CD4-positive, alpha-beta T cell (primary cell): ENCODE measurements around the gene TMEM200A. TPM values are rescaled to one million over a fixed set of nuclear protein-coding genes. Genes with fewer than 3 reads are reported as not detected.

ENCODE experiments used
- ATAC-seq: fragments of 200-7000 bp; cut with Tn5 transposase; one replicate; pipeline ENCODE4 v1.10.0; 2022; ENCODE audit warnings: mild to moderate bottlenecking; ENCODE audit not compliant: poor library complexity
- CTCF ChIA-PET: fragments of 350-600 bp; sonication (Branson Sonifier 250); formaldehyde crosslinking; loops from one replicate; lab custom pipeline; 2021; ENCODE audit warnings: antibody characterized with exemption, inconsistent platforms; lab: Charles Lee
- POLR2A ChIA-PET: fragments of 350-600 bp; sonication (Branson Sonifier 250); formaldehyde crosslinking; loops from one replicate; lab custom pipeline; 2021; ENCODE audit warnings: antibody characterized with exemption, inconsistent platforms; lab: Charles Lee
- DNase-seq, 14 experiments: peaks; one replicate each; pipeline ENCODE4 v3.0.0-alpha.2; 2013 to 2020; ENCODE audit warnings: mixed read lengths in 2 of 14
- H3K27ac ChIP-seq, 2 donors: one replicate each; pipeline versions ENCODE4 v1.5.1 to v1.7.0; 2013; ENCODE audit warnings: low read length in 2 of 2, low read depth in 1 of 2, mild to moderate bottlenecking in 1 of 2
- H3K27me3 ChIP-seq, 2 experiments: 1 replicate in 1 of 2; 2 replicates in 1 of 2; pipeline versions ENCODE4 v1.6.1 to v1.7.0; 2013; ENCODE audit warnings: low read length in 2 of 2, control low read depth in 1 of 2, mild to moderate bottlenecking in 1 of 2, moderate library complexity in 1 of 2; ENCODE audit not compliant: insufficient read depth in 2 of 2, control insufficient read depth in 1 of 2
- H3K36me3 ChIP-seq: one replicate; pipeline ENCODE4 v1.6.1; 2013; ENCODE audit warnings: low read length, control low read depth; ENCODE audit not compliant: insufficient read depth
- H3K4me1 ChIP-seq: one replicate; pipeline ENCODE4 v1.6.1; 2013; ENCODE audit warnings: low read length, control low read depth; ENCODE audit not compliant: insufficient read depth
- H3K4me3 ChIP-seq: one replicate; pipeline ENCODE4 v1.5.1; 2013; ENCODE audit warnings: mild to moderate bottlenecking, low read length, moderate library complexity
- H3K9me3 ChIP-seq, 2 experiments: 1 replicate in 1 of 2; 2 replicates in 1 of 2; pipeline versions ENCODE4 v1.6.1 to v1.7.0; 2013; ENCODE audit warnings: low read length in 2 of 2, mild to moderate bottlenecking in 2 of 2, control low read depth in 1 of 2, moderate library complexity in 1 of 2; ENCODE audit not compliant: control insufficient read depth in 1 of 2, insufficient read depth in 1 of 2
- H3K27ac Mint-ChIP-seq: one replicate; pipeline ENCODE4 v1.8.0; 2020; ENCODE audit warnings: mixed read lengths
- H3K27me3 Mint-ChIP-seq: one replicate; pipeline ENCODE4 v1.8.0; 2021; ENCODE audit warnings: mixed read lengths
- H3K36me3 Mint-ChIP-seq: one replicate; pipeline ENCODE4 v1.8.0; 2021; ENCODE audit warnings: low read depth, mixed read lengths
- H3K4me1 Mint-ChIP-seq: one replicate; pipeline ENCODE4 v1.8.0; 2021; ENCODE audit warnings: low read depth, mixed read lengths
- H3K4me3 Mint-ChIP-seq: one replicate; pipeline ENCODE4 v1.8.0; 2020; ENCODE audit warnings: mild to moderate bottlenecking, mixed read lengths
- H3K9me3 Mint-ChIP-seq: one replicate; pipeline ENCODE4 v1.8.0; 2020; ENCODE audit warnings: mixed read lengths
- CTCF ChIP-seq: fragments of 200-600 bp; IDR thresholded peaks from one replicate; pipeline ENCODE4 v1.8.0; 2022; ENCODE audit warnings: antibody characterized with exemption, mild to moderate bottlenecking
- intact Hi-C, 2 experiments: fragments of 100-400 bp; cut with DNase I in 1 of 2; cut with micrococcal nuclease in 1 of 2; formaldehyde crosslinking; loops; one replicate each; pipeline versions ENCODE4 v1.15.1 to v1.9.0; 2023 to 2025; cut with DNase I, micrococcal nuclease
- total RNA-seq, 174 experiments: library from RNA in 2 of 174; stranded (reverse) in 2 of 174; gene quantifications; one replicate each; pipeline ENCODE4 v1.2.3 and lab custom pipeline; 2021 to 2026

Gene TMEM200A
- total RNA-seq, 2 experiments from 2014 or later: 0.30 to 0.34 TPM

GRCh38 chr6:130381459-130382380 lies 15.9 kb downstream of the TMEM200A start:
- Histone ChIP-seq H3K4me1 (peaks cover 18% of the 10 kb centered on the region), H3K27me3 (no peaks in the 10 kb centered on the region), H3K4me3 (no peak overlapping the region), H3K36me3 (no peaks in the 10 kb centered on the region), H3K27ac (no peak overlapping the region), H3K9me3 (no peaks in the 10 kb centered on the region)
- DNase-seq (peak in 10 of 14 experiments; percentile 7 to 79 (median 30)), ATAC-seq (peak; percentile 97)
- H3K9me3 Mint-ChIP-seq: no peaks in the 10 kb centered on the region
- ChIA-PET POLR2A (interaction anchor here (0.6 to 0.8 kb wide), 2 partner anchors 16 to 24 kb away, joined by 3 read pairs; no protein-coding TSS in a partner anchor), CTCF (interaction anchor here (0.8 to 1.0 kb wide), 3 partner anchors 10 to 317 kb away, joined by 3 to 4 read pairs (median 3); no protein-coding TSS in a partner anchor)
- no peaks in the 10 kb centered on the region for H3K36me3 Mint-ChIP-seq
- intact Hi-C loops: loop anchor here (5.0 kb wide), 1 partner anchor 59 kb away; no protein-coding TSS in a partner anchor
- H3K4me3 Mint-ChIP-seq: no peak overlapping the region
- H3K27ac Mint-ChIP-seq: no peak overlapping the region
- TF ChIP-seq CTCF: peak; percentile 46
- no peaks in the 10 kb centered on the region for H3K27me3 Mint-ChIP-seq
- peaks cover 18% of the 10 kb centered on the region for H3K4me1 Mint-ChIP-seq

- Histone ChIP-seq H3K27me3 (no peaks in the 10 kb centered on the region), H3K9me3 (no peaks in the 10 kb centered on the region), H3K36me3 (no peaks in the 10 kb centered on the region), H3K27ac (no peak overlapping the region), H3K4me3 (no peak overlapping the region), H3K4me1 (peaks cover 18% of the 10 kb centered on the region)
- peaks cover 18% of the 10 kb centered on the region for H3K4me1 Mint-ChIP-seq
- H3K4me3 Mint-ChIP-seq: no peak overlapping the region
- ChIA-PET CTCF (no interaction called here), POLR2A (no interaction called here)
- H3K27ac Mint-ChIP-seq: no peak overlapping the region
- DNase-seq (no peak), ATAC-seq (no peak)
- no peaks in the 10 kb centered on the region for H3K27me3 Mint-ChIP-seq
- TF ChIP-seq CTCF: no peak
- no peaks in the 10 kb centered on the region for H3K9me3 Mint-ChIP-seq
- intact Hi-C loops: loop anchor here (5.0 kb wide), 1 partner anchor 61 kb away; no protein-coding TSS in a partner anchor
- H3K36me3 Mint-ChIP-seq: no peaks in the 10 kb centered on the region
These were observed 17.2 kb downstream of the TMEM200A start for GRCh38 chr6:130382872-130383490.

- H3K36me3 ChIP-seq: no peaks in the 10 kb centered on the region
- H3K9me3 ChIP-seq: no peaks in the 10 kb centered on the region
- intact Hi-C loops: no loop called here
- ChIA-PET CTCF (no interaction called here), POLR2A (no interaction called here)
- no peaks in the 10 kb centered on the region for H3K9me3 Mint-ChIP-seq
- H3K4me3 ChIP-seq: no peak overlapping the region
- no peak for ATAC-seq
- H3K27me3 Mint-ChIP-seq: no peaks in the 10 kb centered on the region
- H3K4me1 Mint-ChIP-seq: peaks cover 18% of the 10 kb centered on the region
- H3K4me1 ChIP-seq: peaks cover 18% of the 10 kb centered on the region
- no peaks in the 10 kb centered on the region for H3K36me3 Mint-ChIP-seq
- TF ChIP-seq CTCF: no peak
- no peak overlapping the region for H3K4me3 Mint-ChIP-seq
- DNase-seq: no peak
- no peaks in the 10 kb centered on the region for H3K27me3 ChIP-seq
- no peak overlapping the region for H3K27ac Mint-ChIP-seq
- no peak overlapping the region for H3K27ac ChIP-seq
These were observed 19.4 kb downstream of the TMEM200A start for GRCh38 chr6:130385064-130385695.
